ENCODE measurements around the gene CLDN1. TPM values are rescaled to one million over a fixed set of nuclear protein-coding genes. Genes with fewer than 3 reads are reported as not detected.

The CLDN1 gene
- total and polyA plus RNA-seq, 2 donors (not counting 1 experiment from before 2014, with no cell fraction given), result 3.0 to 7.1 TPM

DNA sequence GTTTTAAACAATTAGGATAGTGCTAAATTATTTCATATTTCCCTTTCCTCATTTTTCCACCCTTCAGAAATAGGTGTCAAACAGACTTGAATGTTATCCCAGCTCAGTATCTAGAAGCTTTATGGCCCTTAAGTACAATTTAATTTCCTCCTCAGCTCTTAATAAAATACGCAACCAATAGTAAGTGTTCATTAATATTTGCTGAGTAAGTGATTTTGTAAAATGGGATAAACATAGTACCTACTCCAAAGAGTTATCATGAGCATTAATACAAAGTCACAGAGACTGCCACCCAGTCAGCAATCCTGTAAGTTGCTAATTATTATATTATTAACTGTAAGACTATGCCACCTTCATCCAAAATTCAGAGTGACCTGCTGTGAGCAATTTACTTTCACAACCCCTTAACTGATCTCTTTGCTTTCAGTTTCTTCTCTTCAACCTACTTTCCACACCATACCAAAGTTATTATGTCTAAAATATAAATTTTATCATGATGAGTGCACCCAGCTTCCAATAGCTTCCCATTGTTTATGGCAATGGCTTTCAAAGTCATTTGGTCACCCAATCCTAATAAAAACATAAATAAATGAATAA is 30.7 kb upstream of the CLDN1 start:
- Histone ChIP-seq H3K9me3 (ENCODE audit: control insufficient read depth, insufficient read depth, low read depth, low read length) (no peaks in the 10 kb centered on the region), H3K27me3 (ENCODE audit: control insufficient read depth, insufficient read depth, low read length) (no peaks in the 10 kb centered on the region), H3K79me2 (ENCODE audit: control insufficient read depth, insufficient read depth, low read length) (no peaks in the 10 kb centered on the region), H3K4me2 (ENCODE audit: extremely low read depth, insufficient read depth, low read length) (no peak overlapping the region), H3K4me3 (replicated peaks in 1 of 4; ENCODE audit: control extremely low read depth in 1 of 4, insufficient read depth in 1 of 4, low read depth in 3 of 4, low read length in 4 of 4) (no peak overlapping the region), H3K27ac (ENCODE audit: insufficient read depth, low read length) (no peak overlapping the region), H3K4me1 (ENCODE audit: control insufficient read depth, extremely low read depth, insufficient read depth, low read length) (no peaks in the 10 kb centered on the region), H3K36me3 (ENCODE audit: control insufficient read depth, insufficient read depth, low read length) (no peaks in the 10 kb centered on the region), H3K9ac (ENCODE audit: insufficient read depth, low read length) (no peak overlapping the region), H4K20me1 (ENCODE audit: control insufficient read depth, extremely low read depth, insufficient read depth, low read length) (no peaks in the 10 kb centered on the region), H2AFZ (ENCODE audit: low read length) (no peak overlapping the region)
- no peak for TF ChIP-seq CTCF (conservative IDR thresholded peaks at IDR 0.05 in 1 of 2, IDR thresholded peaks at IDR 0.05 in 1 of 2; ENCODE audit: low read depth in 1 of 2, low read length in 2 of 2)
- DNase-seq (ENCODE audit: low read depth in 2 of 2), result no peak

DNA sequence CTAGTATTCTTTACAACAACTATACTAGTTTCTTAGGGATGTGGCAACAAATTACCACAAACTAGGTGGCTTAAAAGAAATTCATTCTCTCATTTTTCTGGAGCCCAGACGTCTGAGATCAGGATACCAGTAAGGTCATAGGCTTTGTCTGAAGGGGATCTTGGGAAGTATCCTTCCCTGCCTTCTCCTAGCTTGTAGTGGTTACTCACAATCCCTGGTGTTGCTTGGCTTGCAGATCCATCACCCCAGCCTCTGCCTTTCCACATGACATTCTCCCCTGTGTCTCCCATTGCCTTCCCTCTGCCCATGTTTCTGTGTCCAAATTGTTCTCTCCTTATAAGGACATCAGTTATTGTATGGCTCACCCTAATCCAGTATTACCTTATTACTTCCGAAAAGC is 24.3 kb upstream of the CLDN1 start:
- Histone ChIP-seq H3K79me2 (ENCODE audit: control insufficient read depth, insufficient read depth, low read length) (no peaks in the 10 kb centered on the region), H2AFZ (ENCODE audit: low read length) (no peak overlapping the region), H3K27ac (ENCODE audit: insufficient read depth, low read length) (no peak overlapping the region), H3K9me3 (ENCODE audit: control insufficient read depth, insufficient read depth, low read depth, low read length) (no peaks in the 10 kb centered on the region), H4K20me1 (ENCODE audit: control insufficient read depth, extremely low read depth, insufficient read depth, low read length) (no peaks in the 10 kb centered on the region), H3K27me3 (ENCODE audit: control insufficient read depth, insufficient read depth, low read length) (no peaks in the 10 kb centered on the region), H3K4me3 (replicated peaks in 1 of 4; ENCODE audit: control extremely low read depth in 1 of 4, insufficient read depth in 1 of 4, low read depth in 3 of 4, low read length in 4 of 4) (no peak overlapping the region), H3K4me2 (ENCODE audit: extremely low read depth, insufficient read depth, low read length) (no peak overlapping the region), H3K9ac (ENCODE audit: insufficient read depth, low read length) (no peak overlapping the region), H3K4me1 (ENCODE audit: control insufficient read depth, extremely low read depth, insufficient read depth, low read length) (no peaks in the 10 kb centered on the region), H3K36me3 (ENCODE audit: control insufficient read depth, insufficient read depth, low read length) (no peaks in the 10 kb centered on the region)
- no peak for TF ChIP-seq CTCF (conservative IDR thresholded peaks at IDR 0.05 in 1 of 2, IDR thresholded peaks at IDR 0.05 in 1 of 2; ENCODE audit: low read depth in 1 of 2, low read length in 2 of 2)
- TF ChIP-seq EZH2 (IDR thresholded peaks at IDR 0.05; ENCODE audit: low read length, missing control alignments), result no peak
- peak in 1 of 2 donors; percentile 39 for DNase-seq (ENCODE audit: low read depth in 2 of 2)

DNA sequence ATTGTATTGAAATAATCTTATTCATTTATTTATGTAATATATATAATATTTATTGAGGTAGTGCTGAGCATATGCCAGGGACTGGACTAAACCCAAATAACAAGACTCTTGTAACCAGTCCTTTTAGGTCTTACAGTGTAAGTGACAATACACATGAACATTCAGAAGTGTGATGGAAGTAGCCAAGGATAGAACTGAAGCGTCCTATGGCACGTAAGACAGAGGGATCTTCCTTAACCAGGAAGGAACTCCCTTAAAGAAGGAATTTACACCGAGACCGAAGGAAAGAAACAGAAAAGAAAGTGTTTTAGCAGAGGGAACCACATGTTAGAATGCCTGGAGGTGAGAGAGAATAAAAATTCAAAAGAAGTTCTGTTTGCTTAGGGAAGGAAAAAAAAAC is 23.6 kb upstream of the CLDN1 start:
- Histone ChIP-seq H3K4me3 (replicated peaks in 1 of 4; ENCODE audit: control extremely low read depth in 1 of 4, insufficient read depth in 1 of 4, low read depth in 3 of 4, low read length in 4 of 4) (no peak overlapping the region), H3K27ac (ENCODE audit: insufficient read depth, low read length) (peak overlapping the region; percentile 52), H2AFZ (ENCODE audit: low read length) (peak overlapping the region; percentile 14), H3K4me2 (ENCODE audit: extremely low read depth, insufficient read depth, low read length) (no peak overlapping the region), H4K20me1 (ENCODE audit: control insufficient read depth, extremely low read depth, insufficient read depth, low read length) (no peaks in the 10 kb centered on the region), H3K79me2 (ENCODE audit: control insufficient read depth, insufficient read depth, low read length) (no peaks in the 10 kb centered on the region), H3K4me1 (ENCODE audit: control insufficient read depth, extremely low read depth, insufficient read depth, low read length) (no peaks in the 10 kb centered on the region), H3K27me3 (ENCODE audit: control insufficient read depth, insufficient read depth, low read length) (no peaks in the 10 kb centered on the region), H3K9ac (ENCODE audit: insufficient read depth, low read length) (no peak overlapping the region), H3K9me3 (ENCODE audit: control insufficient read depth, insufficient read depth, low read depth, low read length) (no peaks in the 10 kb centered on the region), H3K36me3 (ENCODE audit: control insufficient read depth, insufficient read depth, low read length) (no peaks in the 10 kb centered on the region)
- TF ChIP-seq EZH2 (IDR thresholded peaks at IDR 0.05; ENCODE audit: low read length, missing control alignments), result no peak
- no peak for TF ChIP-seq CTCF (conservative IDR thresholded peaks at IDR 0.05 in 1 of 2, IDR thresholded peaks at IDR 0.05 in 1 of 2; ENCODE audit: low read depth in 1 of 2, low read length in 2 of 2)
- DNase-seq (ENCODE audit: low read depth in 2 of 2), result peak in 1 of 2 donors; percentile 16

All from fibroblast of lung (primary cell).